Osteoblast (primary cell): ENCODE data around the gene ATP8B4. TPM values are rescaled to one million over a fixed set of nuclear protein-coding genes. Genes with fewer than 3 reads are reported as not detected.
A peak's percentile ranks its signal among the peaks of the same experiment; 100 is the strongest.

Experiments
- DNase-seq: peaks from one replicate; pipeline ENCODE4 v3.0.0; 2011; ENCODE audit warnings: low spot score, mixed read lengths; ENCODE audit not compliant: insufficient read length; ENCODE audit errors: missing footprints
- H2AFZ ChIP-seq: 2 replicates; pipeline ENCODE4 v1.6.0; 2011; ENCODE audit warnings: mild to moderate bottlenecking, low read length
- H3K27ac ChIP-seq: 2 replicates; pipeline ENCODE4 v1.5.1; 2011; ENCODE audit warnings: mild to moderate bottlenecking, low read depth, low read length, moderate library complexity
- H3K27me3 ChIP-seq: 2 replicates; pipeline ENCODE4 v1.6.0; 2012; ENCODE audit warnings: mild to moderate bottlenecking, control low read depth, inconsistent platforms, low read length, moderate library complexity; ENCODE audit not compliant: insufficient read depth
- H3K36me3 ChIP-seq: 2 replicates; pipeline ENCODE4 v1.5.1; 2011; ENCODE audit warnings: mild to moderate bottlenecking, low read length, control low read depth, moderate library complexity; ENCODE audit not compliant: insufficient read depth
- H3K4me1 ChIP-seq: 2 replicates; pipeline ENCODE4 v1.5.1; 2011; ENCODE audit warnings: mild to moderate bottlenecking, low read length, control low read depth, moderate library complexity; ENCODE audit not compliant: insufficient read depth
- H3K4me2 ChIP-seq: 2 replicates; pipeline ENCODE4 v1.6.0; 2011; ENCODE audit warnings: mild to moderate bottlenecking, low read length; ENCODE audit not compliant: insufficient read depth
- H3K4me3 ChIP-seq: fragments of 200-600 bp; sonication (generic); 3 replicates; pipeline ENCODE4 v1.5.1; 2012; ENCODE audit warnings: mild to moderate bottlenecking, low read length, inconsistent platforms; ENCODE audit not compliant: insufficient read depth
- H3K79me2 ChIP-seq: 2 replicates; pipeline ENCODE4 v1.6.0; 2012; ENCODE audit warnings: mild to moderate bottlenecking, low read length, control low read depth, inconsistent platforms; ENCODE audit not compliant: insufficient read depth
- H3K9me3 ChIP-seq: 2 replicates; pipeline ENCODE4 v1.5.1; 2011; ENCODE audit warnings: low read depth, low read length, control low read depth
- H4K20me1 ChIP-seq: 2 replicates; pipeline ENCODE4 v1.6.0; 2012; ENCODE audit warnings: mild to moderate bottlenecking, low read length, control low read depth; ENCODE audit not compliant: insufficient read depth
- total RNA-seq: library from RNA; depleted of rRNA; stranded (reverse); fragments of >200 nt; gene quantifications from 2 replicates; pipeline ENCODE4 v1.2.3, GENCODE V29; 2012
- TF ChIP-seq, protein P1 (sequence below): IDR thresholded peaks from 2 replicates; pipeline ENCODE4 v1.5.1; 2011; ENCODE audit warnings: mild to moderate bottlenecking, low read depth, low read length, moderate library complexity; ENCODE audit errors: extremely low read depth

The ATP8B4 gene
- total RNA-seq, 1 donor = 1.1 TPM

DNA sequence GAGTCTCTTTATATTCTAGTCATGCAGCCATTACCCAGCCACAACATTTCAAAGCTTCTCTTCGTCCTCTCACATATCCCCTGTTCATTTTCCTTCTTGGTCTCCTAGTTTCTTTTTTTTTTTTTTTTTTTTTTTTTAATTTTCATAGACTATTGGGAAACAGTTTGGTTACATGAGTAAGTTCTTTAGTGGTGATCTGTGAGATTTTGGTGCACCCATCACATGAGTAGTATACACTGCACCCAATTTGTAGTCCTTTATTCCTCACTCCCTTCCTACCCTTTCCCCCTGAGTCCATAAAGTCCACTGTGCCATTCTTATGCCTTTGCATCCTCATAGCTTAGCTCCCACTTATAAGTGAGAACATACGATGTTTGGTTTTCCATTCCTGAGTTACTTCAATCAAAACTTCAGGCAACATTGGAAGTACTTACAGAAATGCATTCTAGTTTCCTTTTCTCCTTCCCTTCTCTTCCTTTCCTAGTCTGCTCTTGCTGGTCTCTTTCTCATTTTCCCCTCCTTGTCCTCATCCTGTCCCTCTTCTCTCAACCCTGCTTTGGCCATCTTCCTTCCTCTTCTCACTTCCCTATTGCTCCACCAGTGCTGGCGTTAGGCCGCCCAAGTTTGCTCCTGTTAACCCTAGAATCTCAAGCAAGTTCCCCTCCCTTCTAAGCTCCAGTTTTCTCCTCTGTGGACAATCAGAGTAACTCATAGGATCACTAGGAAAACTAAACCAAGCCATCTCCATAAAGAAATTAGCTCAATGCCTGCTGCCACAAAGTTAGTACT is 4.8 kb downstream of the ATP8B4 start:
- Histone ChIP-seq H3K27ac (no peak overlapping the region), H3K9me3 (no peaks in the 10 kb centered on the region), H3K79me2 (no peaks in the 10 kb centered on the region), H3K36me3 (no peaks in the 10 kb centered on the region), H4K20me1 (no peaks in the 10 kb centered on the region), H3K27me3 (no peaks in the 10 kb centered on the region), H3K4me2 (no peak overlapping the region), H3K4me1 (peaks cover 3% of the 10 kb centered on the region), H3K4me3 (no peak overlapping the region), H2AFZ (peak overlapping the region; percentile 42)
- no peak for DNase-seq
- TF ChIP-seq, protein P1, sequence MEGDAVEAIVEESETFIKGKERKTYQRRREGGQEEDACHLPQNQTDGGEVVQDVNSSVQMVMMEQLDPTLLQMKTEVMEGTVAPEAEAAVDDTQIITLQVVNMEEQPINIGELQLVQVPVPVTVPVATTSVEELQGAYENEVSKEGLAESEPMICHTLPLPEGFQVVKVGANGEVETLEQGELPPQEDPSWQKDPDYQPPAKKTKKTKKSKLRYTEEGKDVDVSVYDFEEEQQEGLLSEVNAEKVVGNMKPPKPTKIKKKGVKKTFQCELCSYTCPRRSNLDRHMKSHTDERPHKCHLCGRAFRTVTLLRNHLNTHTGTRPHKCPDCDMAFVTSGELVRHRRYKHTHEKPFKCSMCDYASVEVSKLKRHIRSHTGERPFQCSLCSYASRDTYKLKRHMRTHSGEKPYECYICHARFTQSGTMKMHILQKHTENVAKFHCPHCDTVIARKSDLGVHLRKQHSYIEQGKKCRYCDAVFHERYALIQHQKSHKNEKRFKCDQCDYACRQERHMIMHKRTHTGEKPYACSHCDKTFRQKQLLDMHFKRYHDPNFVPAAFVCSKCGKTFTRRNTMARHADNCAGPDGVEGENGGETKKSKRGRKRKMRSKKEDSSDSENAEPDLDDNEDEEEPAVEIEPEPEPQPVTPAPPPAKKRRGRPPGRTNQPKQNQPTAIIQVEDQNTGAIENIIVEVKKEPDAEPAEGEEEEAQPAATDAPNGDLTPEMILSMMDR = no peak

DNA sequence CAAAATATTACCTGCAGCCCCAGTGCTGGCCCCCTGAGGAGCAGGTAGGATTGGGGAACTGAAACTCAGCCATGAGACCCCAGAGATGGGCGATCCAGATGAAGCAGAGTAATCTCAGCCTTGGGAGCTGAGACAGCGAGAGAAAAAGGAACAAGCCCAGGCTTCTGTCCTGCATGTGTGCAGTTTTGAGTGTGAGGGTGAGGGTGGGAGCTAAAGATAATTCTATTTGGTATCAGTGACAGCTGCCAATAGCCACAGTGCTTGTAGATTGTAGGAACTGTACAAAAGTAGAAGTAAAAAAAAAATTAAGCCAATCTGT is 5.9 kb downstream of the ATP8B4 start:
- no peaks in the 10 kb centered on the region for H4K20me1 ChIP-seq

DNA sequence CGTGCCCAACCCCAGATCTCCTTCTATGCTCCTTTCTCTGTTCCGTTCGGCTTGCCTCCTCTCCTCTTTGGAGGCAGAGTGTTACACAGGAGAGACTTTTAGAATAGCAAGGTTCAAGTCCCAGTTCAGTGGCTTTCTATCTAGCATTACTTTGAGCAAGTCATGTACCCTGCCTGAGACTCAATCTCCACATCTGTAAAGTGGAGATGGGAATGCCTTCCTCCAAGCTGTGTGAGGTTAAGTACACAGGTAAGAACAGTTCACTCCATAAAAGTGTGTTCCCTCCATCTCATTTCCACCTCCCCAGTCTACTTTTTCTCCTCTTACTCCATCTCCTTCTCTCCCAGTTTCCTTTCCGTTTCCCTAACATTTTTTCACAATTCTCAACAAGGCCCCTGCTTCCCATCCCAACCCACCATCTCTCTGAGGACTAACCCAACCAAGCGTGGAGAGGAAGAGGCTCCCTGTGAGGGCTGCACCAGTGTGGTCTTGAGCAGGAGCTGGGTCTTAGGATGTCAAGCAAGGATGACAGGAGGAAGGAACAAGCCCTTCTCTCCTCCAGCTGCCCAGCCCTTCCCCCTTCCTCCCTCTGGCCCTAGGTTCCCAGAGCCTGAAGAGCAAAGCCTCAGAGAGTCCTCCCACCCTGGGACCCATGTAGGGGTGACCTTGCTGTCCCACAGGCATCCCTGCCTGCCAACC is 6.4 kb downstream of the ATP8B4 start:
- H3K4me1 ChIP-seq = peaks cover 9% of the 10 kb centered on the region
- no peaks in the 10 kb centered on the region for H3K79me2 ChIP-seq

More for the DNA sequence above, 5.9 kb downstream of the ATP8B4 start:
- Histone ChIP-seq H3K27me3 (no peaks in the 10 kb centered on the region), H3K27ac (no peak overlapping the region), H3K4me1 (peaks cover 9% of the 10 kb centered on the region), H3K9me3 (no peaks in the 10 kb centered on the region), H3K4me2 (no peak overlapping the region), H3K36me3 (no peaks in the 10 kb centered on the region), H2AFZ (no peak overlapping the region), H3K4me3 (no peak overlapping the region), H3K79me2 (no peaks in the 10 kb centered on the region)
- no peak for DNase-seq
- TF ChIP-seq, protein P1 = no peak

DNA sequence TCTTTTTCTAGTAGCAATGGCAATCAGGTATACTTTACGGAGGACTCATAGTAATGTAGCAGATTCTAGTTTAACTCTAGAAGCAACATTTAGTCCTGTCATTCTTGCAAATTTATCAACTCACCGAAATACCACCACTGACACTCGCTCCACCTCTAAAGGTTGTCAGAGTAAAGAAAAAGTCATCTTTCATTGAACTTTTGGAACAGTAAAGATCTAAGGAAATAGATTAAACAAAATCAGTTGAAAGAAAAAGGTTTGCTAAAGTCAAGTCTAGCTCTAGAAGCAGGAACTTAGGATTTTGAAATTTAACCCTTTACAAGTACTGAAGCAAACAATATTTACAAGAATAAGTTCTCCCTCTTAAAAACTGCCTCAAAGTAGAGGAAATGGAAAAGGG is 8.7 kb downstream of the ATP8B4 start:
- no peak for DNase-seq
- TF ChIP-seq, protein P1 = no peak
- no peaks in the 10 kb centered on the region for H3K36me3 ChIP-seq
- H3K27ac ChIP-seq = no peak overlapping the region
- no peaks in the 10 kb centered on the region for H4K20me1 ChIP-seq
- no peak overlapping the region for H3K4me3 ChIP-seq
- no peaks in the 10 kb centered on the region for H3K9me3 ChIP-seq
- peaks cover 9% of the 10 kb centered on the region for H3K4me1 ChIP-seq
- H3K4me2 ChIP-seq = no peak overlapping the region
- H3K27me3 ChIP-seq = no peaks in the 10 kb centered on the region
- H3K79me2 ChIP-seq = no peaks in the 10 kb centered on the region
- H2AFZ ChIP-seq = no peak overlapping the region

More for the DNA sequence above, 6.4 kb downstream of the ATP8B4 start:
- Histone ChIP-seq H3K4me2 (no peak overlapping the region), H3K36me3 (no peaks in the 10 kb centered on the region), H4K20me1 (no peaks in the 10 kb centered on the region), H2AFZ (no peak overlapping the region), H3K4me3 (no peak overlapping the region), H3K27ac (no peak overlapping the region), H3K9me3 (no peaks in the 10 kb centered on the region), H3K27me3 (no peaks in the 10 kb centered on the region)
- TF ChIP-seq, protein P1 = no peak
- no peak for DNase-seq
